Measurements from ENCODE around the gene TOB1.
"Not testable (repeated sequence)": the region's sequence is repeated elsewhere in the genome, so short reads cannot be mapped to it uniquely, and the experiment has no call there.

Gene TOB1

GRCh38 chr17:50867363-50868139 lies 1.4 kb upstream of the TOB1 start:
- 0 to 1% methylated on average over 35 of the region's 35 CpGs for WGBS, 2 experiments
- Histone ChIP-seq H3K9me3 (ENCODE audit: control insufficient read depth, low read length) (no peaks in the 10 kb centered on the region), H3K36me3 (ENCODE audit: control insufficient read depth, insufficient read depth, low read length) (peaks cover 5% of the 10 kb centered on the region), H3K4me1 (ENCODE audit: control insufficient read depth, insufficient read depth, low read length) (peaks cover 17% of the 10 kb centered on the region), H3K27ac (ENCODE audit: insufficient read depth, low read depth, low read length, poor library complexity, severe bottlenecking) (peak overlapping the region; percentile 94), H3K27me3 (ENCODE audit: control insufficient read depth, insufficient read depth, low read length, poor library complexity, severe bottlenecking) (no peaks in the 10 kb centered on the region), H3K4me3 (ENCODE audit: insufficient read depth, low read depth, low read length) (peak overlapping the region; percentile 84)

GRCh38 chr17:50866950-50867362 lies 802 bp upstream of the TOB1 start:
- peak overlapping the region; percentile 94 for H3K27ac ChIP-seq (ENCODE audit: insufficient read depth, low read depth, low read length, poor library complexity, severe bottlenecking)
- H3K4me3 ChIP-seq (ENCODE audit: insufficient read depth, low read depth, low read length), result peak overlapping the region; percentile 84
- WGBS, 2 experiments, result 0 to 1% methylated on average over 28 of the region's 28 CpGs
- H3K4me1 ChIP-seq (ENCODE audit: control insufficient read depth, insufficient read depth, low read length), result peaks cover 17% of the 10 kb centered on the region
- peaks cover 5% of the 10 kb centered on the region for H3K36me3 ChIP-seq (ENCODE audit: control insufficient read depth, insufficient read depth, low read length)
- no peaks in the 10 kb centered on the region for H3K27me3 ChIP-seq (ENCODE audit: control insufficient read depth, insufficient read depth, low read length, poor library complexity, severe bottlenecking)
- no peaks in the 10 kb centered on the region for H3K9me3 ChIP-seq (ENCODE audit: control insufficient read depth, low read length)

GRCh38 chr17:50865868-50866260 lies 290 bp downstream of the TOB1 start:
- Histone ChIP-seq H3K4me3 (ENCODE audit: insufficient read depth, low read depth, low read length) (peak overlapping the region; percentile 84), H3K27ac (ENCODE audit: insufficient read depth, low read depth, low read length, poor library complexity, severe bottlenecking) (peak overlapping the region; percentile 81), H3K27me3 (ENCODE audit: control insufficient read depth, insufficient read depth, low read length, poor library complexity, severe bottlenecking) (no peaks in the 10 kb centered on the region), H3K9me3 (ENCODE audit: control insufficient read depth, low read length) (no peaks in the 10 kb centered on the region), H3K4me1 (ENCODE audit: control insufficient read depth, insufficient read depth, low read length) (peaks cover 17% of the 10 kb centered on the region), H3K36me3 (ENCODE audit: control insufficient read depth, insufficient read depth, low read length) (peaks cover 5% of the 10 kb centered on the region)
- 0% methylated on average over 53 of the region's 53 CpGs for WGBS, 2 experiments

GRCh38 chr17:50865060-50865867 lies 890 bp downstream of the TOB1 start:
- peaks cover 5% of the 10 kb centered on the region for H3K36me3 ChIP-seq (ENCODE audit: control insufficient read depth, insufficient read depth, low read length)
- no peaks in the 10 kb centered on the region for H3K9me3 ChIP-seq (ENCODE audit: control insufficient read depth, low read length)
- WGBS, 2 experiments, result 0% methylated on average over 50 of the region's 50 CpGs
- peaks cover 17% of the 10 kb centered on the region for H3K4me1 ChIP-seq (ENCODE audit: control insufficient read depth, insufficient read depth, low read length)
- H3K4me3 ChIP-seq (ENCODE audit: insufficient read depth, low read depth, low read length), result peak overlapping the region; percentile 84
- H3K27me3 ChIP-seq (ENCODE audit: control insufficient read depth, insufficient read depth, low read length, poor library complexity, severe bottlenecking), result no peaks in the 10 kb centered on the region
- H3K27ac ChIP-seq (ENCODE audit: insufficient read depth, low read depth, low read length, poor library complexity, severe bottlenecking), result peak overlapping the region; percentile 81

- peak overlapping the region; percentile 81 for H3K27ac ChIP-seq (ENCODE audit: insufficient read depth, low read depth, low read length, poor library complexity, severe bottlenecking)
- peaks cover 17% of the 10 kb centered on the region for H3K4me1 ChIP-seq (ENCODE audit: control insufficient read depth, insufficient read depth, low read length)
- peaks cover 5% of the 10 kb centered on the region for H3K36me3 ChIP-seq (ENCODE audit: control insufficient read depth, insufficient read depth, low read length)
- 2 to 23% methylated on average over 4 to 6 of the region's 6 CpGs for WGBS, 2 experiments
- peak overlapping the region; percentile 84 for H3K4me3 ChIP-seq (ENCODE audit: insufficient read depth, low read depth, low read length)
- H3K27me3 ChIP-seq (ENCODE audit: control insufficient read depth, insufficient read depth, low read length, poor library complexity, severe bottlenecking), result no peaks in the 10 kb centered on the region
- no peaks in the 10 kb centered on the region for H3K9me3 ChIP-seq (ENCODE audit: control insufficient read depth, low read length)
Observed at GRCh38 chr17:50864747-50865059, 1.5 kb downstream of the TOB1 start.

GRCh38 chr17:50863931-50864330 lies 2.2 kb downstream of the TOB1 start:
- Histone ChIP-seq H3K36me3 (ENCODE audit: control insufficient read depth, insufficient read depth, low read length) (peaks cover 5% of the 10 kb centered on the region), H3K27ac (ENCODE audit: insufficient read depth, low read depth, low read length, poor library complexity, severe bottlenecking) (no peak overlapping the region), H3K9me3 (ENCODE audit: control insufficient read depth, low read length) (no peaks in the 10 kb centered on the region), H3K4me1 (ENCODE audit: control insufficient read depth, insufficient read depth, low read length) (peaks cover 17% of the 10 kb centered on the region), H3K27me3 (ENCODE audit: control insufficient read depth, insufficient read depth, low read length, poor library complexity, severe bottlenecking) (no peaks in the 10 kb centered on the region), H3K4me3 (ENCODE audit: insufficient read depth, low read depth, low read length) (peak overlapping the region; percentile 84)
- WGBS, 2 experiments, result 100% methylated on average over 1 to 2 of the region's 3 CpGs

GRCh38 chr17:50863221-50863843 lies 2.8 kb downstream of the TOB1 start:
- no peak overlapping the region for H3K4me3 ChIP-seq (ENCODE audit: insufficient read depth, low read depth, low read length)
- peaks cover 12% of the 10 kb centered on the region for H3K4me1 ChIP-seq (ENCODE audit: control insufficient read depth, insufficient read depth, low read length)
- H3K27me3 ChIP-seq (ENCODE audit: control insufficient read depth, insufficient read depth, low read length, poor library complexity, severe bottlenecking), result no peaks in the 10 kb centered on the region
- H3K36me3 ChIP-seq (ENCODE audit: control insufficient read depth, insufficient read depth, low read length), result peaks cover 5% of the 10 kb centered on the region
- 81% methylated on average over 11 of the region's 11 CpGs for WGBS, 2 experiments
- no peaks in the 10 kb centered on the region for H3K9me3 ChIP-seq (ENCODE audit: control insufficient read depth, low read length)
- no peak overlapping the region for H3K27ac ChIP-seq (ENCODE audit: insufficient read depth, low read depth, low read length, poor library complexity, severe bottlenecking)

- H3K27me3 ChIP-seq (ENCODE audit: control insufficient read depth, insufficient read depth, low read length, poor library complexity, severe bottlenecking), result no peaks in the 10 kb centered on the region
- H3K27ac ChIP-seq (ENCODE audit: insufficient read depth, low read depth, low read length, poor library complexity, severe bottlenecking), result no peak overlapping the region
- peaks cover 5% of the 10 kb centered on the region for H3K36me3 ChIP-seq (ENCODE audit: control insufficient read depth, insufficient read depth, low read length)
- no peak overlapping the region for H3K4me3 ChIP-seq (ENCODE audit: insufficient read depth, low read depth, low read length)
- no peaks in the 10 kb centered on the region for H3K9me3 ChIP-seq (ENCODE audit: control insufficient read depth, low read length)
- peaks cover 10% of the 10 kb centered on the region for H3K4me1 ChIP-seq (ENCODE audit: control insufficient read depth, insufficient read depth, low read length)
- WGBS, 2 experiments, result 94 to 98% methylated on average over 4 to 7 of the region's 7 CpGs
Observed at GRCh38 chr17:50861822-50862528, 4.2 kb downstream of the TOB1 start.

GRCh38 chr17:50861334-50861676 lies 4.8 kb downstream of the TOB1 start:
- H3K9me3 ChIP-seq (ENCODE audit: control insufficient read depth, low read length), result no peaks in the 10 kb centered on the region
- no peaks in the 10 kb centered on the region for H3K27me3 ChIP-seq (ENCODE audit: control insufficient read depth, insufficient read depth, low read length, poor library complexity, severe bottlenecking)
- no peak overlapping the region for H3K27ac ChIP-seq (ENCODE audit: insufficient read depth, low read depth, low read length, poor library complexity, severe bottlenecking)
- H3K36me3 ChIP-seq (ENCODE audit: control insufficient read depth, insufficient read depth, low read length), result peaks cover 5% of the 10 kb centered on the region
- WGBS, 2 experiments, result 87 to 94% methylated on average over 2 of the region's 2 CpGs
- peaks cover 10% of the 10 kb centered on the region for H3K4me1 ChIP-seq (ENCODE audit: control insufficient read depth, insufficient read depth, low read length)
- no peak overlapping the region for H3K4me3 ChIP-seq (ENCODE audit: insufficient read depth, low read depth, low read length)

GRCh38 chr17:50859727-50860126 lies 6.4 kb downstream of the TOB1 start:
- H3K9me3 ChIP-seq (ENCODE audit: control insufficient read depth, low read length); H3K27ac ChIP-seq (ENCODE audit: insufficient read depth, low read depth, low read length, poor library complexity, severe bottlenecking); H3K4me3 ChIP-seq (ENCODE audit: insufficient read depth, low read depth, low read length); H3K36me3 ChIP-seq (ENCODE audit: control insufficient read depth, insufficient read depth, low read length); H3K27me3 ChIP-seq (ENCODE audit: control insufficient read depth, insufficient read depth, low read length, poor library complexity, severe bottlenecking): not testable (repeated sequence)
- peaks cover 10% of the 10 kb centered on the region for H3K4me1 ChIP-seq (ENCODE audit: control insufficient read depth, insufficient read depth, low read length)
- WGBS, 2 experiments, result 92 to 93% methylated on average over 15 of the region's 15 CpGs

Data from ectodermal cell (in vitro differentiated cells).